ENCODE measurements around the gene MERTK.

GRCh38 chr2:112047537-112048235 lies 149.3 kb downstream of the MERTK start:
- TF ChIP-seq SRF (IDR thresholded peaks at IDR 0.05; ENCODE audit: low read depth, low read length): no peak
- TF ChIP-seq PHF8 (conservative IDR thresholded peaks at IDR 0.05; ENCODE audit: low read depth, low read length): no peak
- TF ChIP-seq EGR1 (IDR thresholded peaks at IDR 0.05; ENCODE audit: borderline replicate concordance, low read depth, low read length): no peak
- no peak for TF ChIP-seq CTCF (IDR thresholded peaks at IDR 0.05; ENCODE audit: control extremely low read depth in 1 of 3, insufficient read depth in 1 of 3, low read depth in 1 of 3, low read length in 3 of 3)
- no peak for TF ChIP-seq EZH2 (IDR thresholded peaks at IDR 0.05; ENCODE audit: low read depth, low read length, severe bottlenecking)
- no peak for TF ChIP-seq ZNF274 (IDR thresholded peaks at IDR 0.05; ENCODE audit: borderline replicate concordance, extremely low read depth, low read length)
- no peak for TF ChIP-seq JUN (IDR thresholded peaks at IDR 0.05; ENCODE audit: low read depth, low read length)
- TF ChIP-seq POLR2AphosphoS5 (IDR thresholded peaks at IDR 0.05; ENCODE audit: low read depth, low read length): no peak
- TF ChIP-seq TBP (IDR thresholded peaks at IDR 0.05; ENCODE audit: low read depth, low read length): no peak
- no peak for TF ChIP-seq EP300 (IDR thresholded peaks at IDR 0.05; ENCODE audit: borderline replicate concordance in 1 of 2, low read depth in 2 of 2, low read length in 2 of 2)
- no peak for TF ChIP-seq CHD1 (IDR thresholded peaks at IDR 0.05; ENCODE audit: low read depth, low read length)
- no peak for TF ChIP-seq SP4 (IDR thresholded peaks at IDR 0.05; ENCODE audit: low read length)

All from H1 (cell line).